Heart right ventricle (tissue), 16 donors: Measurements from ENCODE around the gene CDR2. TPM values are rescaled to one million over a fixed set of nuclear protein-coding genes. Genes with fewer than 3 reads are reported as not detected.

Experiments used
- ATAC-seq, 8 donors: fragments of 200-7000 bp; cut with Tn5 transposase; one replicate each; pipeline ENCODE4 v1.9.1; 2020; ENCODE audit warnings: mild to moderate bottlenecking in 8 of 8, moderate library complexity in 8 of 8, moderate number of reproducible peaks in 1 of 8
- DNase-seq, 2 donors: peaks; one replicate each; pipeline ENCODE4 v3.0.0-alpha.2; 2020
- H3K27ac ChIP-seq, 10 donors: fragments of 200-600 bp; sonication (generic) in 2 of 10; one replicate each; pipeline versions ENCODE4 v1.5.0 to v1.8.0; 2020 to 2022; ENCODE audit warnings: mild to moderate bottlenecking in 3 of 10
- H3K27me3 ChIP-seq, 7 donors: fragments of 200-600 bp; one replicate each; pipeline ENCODE4 v1.8.0; 2021 to 2022; ENCODE audit warnings: mild to moderate bottlenecking in 2 of 7
- H3K36me3 ChIP-seq, 9 donors: fragments of 200-600 bp; sonication (generic) in 1 of 9; one replicate each; pipeline versions ENCODE4 v1.5.0 to v1.8.0; 2020 to 2022; ENCODE audit warnings: mild to moderate bottlenecking in 2 of 9
- H3K4me1 ChIP-seq, 9 donors: fragments of 200-600 bp; sonication (generic) in 1 of 9; one replicate each; pipeline versions ENCODE4 v1.5.0 to v1.8.0; 2020 to 2022; ENCODE audit warnings: mild to moderate bottlenecking in 4 of 9
- H3K4me3 ChIP-seq, 10 donors: fragments of 200-600 bp; sonication (generic) in 2 of 10; one replicate each; pipeline versions ENCODE4 v1.5.0 to v1.8.0; 2020 to 2022; ENCODE audit warnings: mild to moderate bottlenecking in 7 of 10, moderate library complexity in 2 of 10
- H3K9me3 ChIP-seq, 11 donors: fragments of 200-600 bp in 10 of 11; sonication (generic) in 2 of 11; one replicate each; pipeline versions ENCODE4 v1.5.0 to v1.8.0; 2013 to 2022; ENCODE audit warnings: mild to moderate bottlenecking in 2 of 11, control low read depth in 1 of 11, moderate library complexity in 1 of 11
- CTCF ChIP-seq, 9 donors: fragments of 200-600 bp; sonication (generic) in 2 of 9; IDR thresholded peaks; one replicate each; pipeline versions ENCODE4 v1.5.0 to v1.8.0; 2021 to 2022; ENCODE audit warnings: antibody characterized with exemption in 9 of 9, mild to moderate bottlenecking in 5 of 9, moderate library complexity in 1 of 9
- WGBS, 2 donors: extraction: QIAGEN DNeasy Blood & Tissue Kit; methylation state at CpG; one replicate each; pipeline ENCODE4 v1.1.7; 2013; ENCODE audit warnings: inconsistent platforms in 1 of 2; 5-methylcytosine and 5-hydroxymethylcytosine counted together
- intact Hi-C, 10 donors: fragments of 100-400 bp; cut with DNase I; formaldehyde crosslinking; loops; one replicate each; pipeline versions ENCODE4 v1.11.1 to v1.14.2; 2022
- polyA plus RNA-seq, 2 donors: library from polyadenylated mRNA; stranded (reverse); fragments of 200-250 nt; gene quantifications; one replicate each; pipeline ENCODE4 v1.2.3, GENCODE V29; 2013
- total RNA-seq, 10 donors: library from RNA; stranded (reverse); fragmentation: NEBNext Ultra II Directional in 3 of 10; extraction: Animal tissue kit (Norgen Biotek cat#: 25700) in 3 of 10; gene quantifications; one replicate each; pipeline versions ENCODE4 v1.2.1 to v1.2.4, GENCODE V29; 2021 to 2023
- donor health status: Arrhythmogenic right ventricular cardiomyopathy.
- donor health status: ischemic (EF 13 %, LVEDD 7.1; RV severe dilation, severe dysfunction).
- donor health status: healthy with polysubstance abuse.
- donor health status: DM: no; HTN: yes; CAD: no.
- donor health status: DM: no; HTN: no; CAD: no.
- donor health status: ischemic (EF 25% LVEDD 6.9; RV normal size, moderate dysfunction).
- donor health status: ischemic (EF 25% LVEDD 5.7; RV mildly dilated, moderate dysfunction).
- donor health status: healthy.
- donor health status: DM: yes; HTN: yes; CAD: no.
- donor health status: Ischemic cardiomyopathy.
- donor health status: ischemic (EF 35%, LVEDD 5.7; RV mildly dilated, moderate dysfunction).
- donor health status: nonischemic (EF 11% LVEDD 7.7; RV severe dilation, severe dysfunction).
- donor health status: DM: yes; HTN: yes; CAD: no.
- donor health status: PGD.
- donor health status: ischemic (EF 29% LVEDD 5.4; RV normal size, mild dysfunction).
- donor health status: nonischemic (EF 23%, LVEDD 6.1; RV moderate dilation, normal function).

Gene CDR2
- total and polyA plus RNA-seq, 12 donors: 4.2 to 8.4 (median 6.9) TPM

GRCh38 chr16:22380529-22380928 is 6.1 kb upstream of the CDR2 start:
- Histone ChIP-seq H3K36me3 (peaks cover 0 to 13% (median 0%) of the 10 kb centered on the region in 9 donors), H3K27ac (no peak overlapping the region), H3K4me1 (peaks cover 0 to 15% (median 0%) of the 10 kb centered on the region in 9 donors), H3K27me3 (no peaks in the 10 kb centered on the region), H3K4me3 (no peak overlapping the region), H3K9me3 (no peaks in the 10 kb centered on the region)
- no peak for TF ChIP-seq CTCF (IDR thresholded peaks at IDR 0.05)
- 86 to 89% methylated on average over 1 of the region's 1 CpG for WGBS, 2 donors
- ATAC-seq (peak in 2 of 8 donors; percentile 42 to 47), DNase-seq (no peak)
- intact Hi-C loops: no loop called here

GRCh38 chr16:22379656-22380055 is 5.2 kb upstream of the CDR2 start:
- TF ChIP-seq CTCF (IDR thresholded peaks at IDR 0.05): no peak
- Histone ChIP-seq H3K36me3 (peaks cover 0 to 10% (median 0%) of the 10 kb centered on the region in 9 donors), H3K27me3 (no peaks in the 10 kb centered on the region), H3K9me3 (no peaks in the 10 kb centered on the region), H3K4me3 (no peak overlapping the region), H3K27ac (no peak overlapping the region), H3K4me1 (peaks cover 0 to 22% (median 6%) of the 10 kb centered on the region in 9 donors)
- 97 to 98% methylated on average over 7 of the region's 7 CpGs for WGBS, 2 donors
- no peak for ATAC-seq
- intact Hi-C loops: loop anchor here in 3 of 10 donors (5.0 to 10.0 kb wide), 3 partner anchors 45 to 185 kb away; no protein-coding TSS in a partner anchor
- no peak for DNase-seq

- no peak overlapping the region for H3K4me3 ChIP-seq
- H3K27me3 ChIP-seq: no peaks in the 10 kb centered on the region
- no peaks in the 10 kb centered on the region for H3K9me3 ChIP-seq
- DNase-seq (no peak), ATAC-seq (no peak)
- no peak for TF ChIP-seq CTCF (IDR thresholded peaks at IDR 0.05)
- no peak overlapping the region for H3K27ac ChIP-seq
- no peaks in the 10 kb centered on the region for H3K36me3 ChIP-seq
- intact Hi-C loops: loop anchor here in 3 of 10 donors (5.0 to 10.0 kb wide), 3 partner anchors 49 to 181 kb away; no protein-coding TSS in a partner anchor
- WGBS, 2 donors: 87 to 92% methylated on average over 8 of the region's 8 CpGs
- H3K4me1 ChIP-seq: peaks cover 2 to 38% (median 18%) of the 10 kb centered on the region in 9 donors
Observed at GRCh38 chr16:22375963-22376640, 1.7 kb upstream of the CDR2 start.

GRCh38 chr16:22375117-22375962 is 921 bp upstream of the CDR2 start:
- ATAC-seq: peak in 2 of 8 donors; percentile 5 to 11

More at GRCh38 chr16:22375117-22375962, 921 bp upstream of the CDR2 start:
- peaks cover 0 to 6% (median 0%) of the 10 kb centered on the region in 9 donors for H3K36me3 ChIP-seq
- TF ChIP-seq CTCF (IDR thresholded peaks at IDR 0.05): no peak
- no peak for DNase-seq
- H3K4me1 ChIP-seq: peaks cover 3 to 45% (median 26%) of the 10 kb centered on the region in 9 donors
- no peaks in the 10 kb centered on the region for H3K9me3 ChIP-seq
- peak overlapping the region in 9 of 10 donors; percentile 75 to 91 (median 86) for H3K27ac ChIP-seq
- intact Hi-C loops: loop anchor here in 3 of 10 donors (5.0 to 10.0 kb wide), 3 partner anchors 49 to 181 kb away; no protein-coding TSS in a partner anchor
- H3K27me3 ChIP-seq: no peaks in the 10 kb centered on the region
- peak overlapping the region; percentile 83 to 97 (median 95) for H3K4me3 ChIP-seq
- 35% methylated on average over 28 of the region's 28 CpGs for WGBS, 2 donors
